HepG2 (cell line): ENCODE data around the gene BAHCC1. TPM values are rescaled to one million over a fixed set of nuclear protein-coding genes. Genes with fewer than 3 reads are reported as not detected.

Experiments used
- CCDC6 ChIP-seq: sonication (generic); formaldehyde crosslinking; IDR thresholded peaks from 2 replicates; pipeline ENCODE4 v1.8.1; 2022; ENCODE audit warnings: mild to moderate bottlenecking, missing genetic modification reagents, moderate library complexity
- CREBL2 ChIP-seq: sonication (generic); formaldehyde crosslinking; IDR thresholded peaks from 2 replicates; pipeline ENCODE4 v1.8.1; 2023; ENCODE audit warnings: missing genetic modification reagents, mild to moderate bottlenecking, borderline replicate concordance
- EHMT2 ChIP-seq: fragments of 200-600 bp; sonication (generic); IDR thresholded peaks from 2 replicates; pipeline ENCODE4 v1.7.0; 2017; ENCODE audit warnings: antibody characterized with exemption, low read depth, low read length, borderline replicate concordance
- KLF11 ChIP-seq: IDR thresholded peaks from 2 replicates; pipeline ENCODE4 v1.6.1; 2016; ENCODE audit warnings: missing compliant biosample characterization
- NFE2L2 ChIP-seq: fragments of 150-350 bp; IDR thresholded peaks from 2 replicates; pipeline ENCODE4 v1.6.1; 2014; ENCODE audit warnings: low read length
- NFRKB ChIP-seq: fragments of 450-650 bp; IDR thresholded peaks from 2 replicates; pipeline ENCODE4 v1.6.1; 2017
- NR2F1 ChIP-seq, 2 experiments: fragments of 450-650 bp in 1 of 2; formaldehyde crosslinking in 1 of 2; IDR thresholded peaks; 2 replicates each; pipeline versions ENCODE4 v1.5.0 to v1.6.1; 2016 to 2020; ENCODE audit warnings: mild to moderate bottlenecking in 1 of 2, missing compliant biosample characterization in 1 of 2, missing genetic modification reagents in 1 of 2, moderate library complexity in 1 of 2
- RARG ChIP-seq: sonication (generic); formaldehyde crosslinking; IDR thresholded peaks from 2 replicates; pipeline ENCODE4 v1.4.0; 2020; ENCODE audit warnings: low read depth, mild to moderate bottlenecking, missing genetic modification reagents
- RXRA ChIP-seq: sonication (generic); formaldehyde crosslinking; IDR thresholded peaks from 2 replicates; pipeline ENCODE4 v1.5.1; 2020; ENCODE audit warnings: missing genetic modification reagents
- SMAD9 ChIP-seq: sonication (generic); formaldehyde crosslinking; IDR thresholded peaks from 2 replicates; pipeline ENCODE4 v1.5.1; 2020; ENCODE audit warnings: mild to moderate bottlenecking, missing genetic modification reagents
- SMARCE1 ChIP-seq: fragments of 450-650 bp; IDR thresholded peaks from 2 replicates; pipeline ENCODE4 v1.6.1; 2017; ENCODE audit warnings: borderline replicate concordance
- SOX6 ChIP-seq, 2 experiments: fragments of 450-650 bp in 1 of 2; sonication (generic) in 1 of 2; formaldehyde crosslinking in 1 of 2; IDR thresholded peaks; 2 replicates each; pipeline versions ENCODE4 v1.4.0 to v1.6.1; 2017 to 2020; ENCODE audit warnings: antibody characterized with exemption in 1 of 2, mild to moderate bottlenecking in 1 of 2, missing genetic modification reagents in 1 of 2
- USF2 ChIP-seq, 2 experiments: sonication (generic) in 1 of 2; formaldehyde crosslinking in 1 of 2; IDR thresholded peaks; 2 replicates each; pipeline versions ENCODE4 v1.5.1 to v1.6.1; 2011 to 2020; ENCODE audit warnings: borderline replicate concordance in 1 of 2, low read depth in 1 of 2, low read length in 1 of 2, mild to moderate bottlenecking in 1 of 2, missing genetic modification reagents in 1 of 2, moderate library complexity in 1 of 2
- ZBTB40 ChIP-seq, 2 experiments: fragments of 450-650 bp in 1 of 2; sonication (generic) in 1 of 2; formaldehyde crosslinking in 1 of 2; IDR thresholded peaks; 2 replicates each; pipeline versions ENCODE4 v1.6.1 to v1.8.0; 2016 to 2022; ENCODE audit warnings: antibody characterized with exemption in 1 of 2, mild to moderate bottlenecking in 1 of 2, missing genetic modification reagents in 1 of 2
- ZFP41 ChIP-seq: sonication (generic); formaldehyde crosslinking; IDR thresholded peaks from 2 replicates; pipeline ENCODE4 v1.4.0; 2020; ENCODE audit warnings: mild to moderate bottlenecking, missing genetic modification reagents, borderline replicate concordance
- ZNF24 ChIP-seq: fragments of 450-650 bp; IDR thresholded peaks from 2 replicates; pipeline ENCODE4 v1.6.1; 2017; ENCODE audit warnings: antibody characterized with exemption, mild to moderate bottlenecking
- ZNF333 ChIP-seq: sonication (generic); formaldehyde crosslinking; IDR thresholded peaks from 2 replicates; pipeline ENCODE4 v1.4.0; 2020; ENCODE audit warnings: mild to moderate bottlenecking, missing genetic modification reagents, borderline replicate concordance
- ZNF761 ChIP-seq: sonication (generic); formaldehyde crosslinking; conservative IDR thresholded peaks from 2 replicates; pipeline ENCODE4 v1.4.0; 2020; ENCODE audit warnings: mild to moderate bottlenecking, missing genetic modification reagents
- polyA plus RNA-seq, 8 experiments: library from polyadenylated mRNA; depleted of rRNA in 3 of 8; stranded (reverse) in 7 of 8; unstranded in 1 of 8; fragments of >200 nt; fragmentation: Illumina TruSeq in 4 of 8; extraction: Trizol in 4 of 8; gene quantifications; 2 replicates each; pipeline versions ENCODE4 v1.2.1 to v1.2.3, GENCODE V29; 2011 to 2016; ENCODE audit warnings: low read depth in 4 of 8, missing spikeins in 1 of 8, mixed read lengths in 1 of 8; ENCODE audit not compliant: insufficient read depth in 1 of 8
- total RNA-seq, 5 experiments: library from RNA; depleted of rRNA; stranded (reverse); fragments of >200 nt; fragmentation: Illumina TruSeq; extraction: Trizol; gene quantifications; 2 replicates each; pipeline ENCODE4 v1.2.3, GENCODE V29; 2016; ENCODE audit warnings: low read depth in 1 of 5

Gene BAHCC1
- total and polyA plus RNA-seq, 2 of the 13 experiments (the other 11 are each of a cell fraction or from before 2014, with no cell fraction given): 1.4 to 1.7 TPM

- TF ChIP-seq ZBTB40 (IDR thresholded peaks at IDR 0.05) (no peak), ZBTB40 (CRISPR knock-in tag; IDR thresholded peaks at IDR 0.05) (0 out of 2 replicates have a peak, but pooled peaks have one; percentile 37), SMARCE1 (no peak), ZNF761 (CRISPR knock-in tag) (no peak), USF2 (IDR thresholded peaks at IDR 0.05; ENCODE audit: low read depth, low read length) (no peak), USF2 (CRISPR knock-in tag; IDR thresholded peaks at IDR 0.05; ENCODE audit: borderline replicate concordance) (no peak; the same call in 1 of the 2 replicates), ZNF24 (no peak), SOX6 (IDR thresholded peaks at IDR 0.05) (no peak), SOX6 (CRISPR knock-in tag; IDR thresholded peaks at IDR 0.05) (peak; percentile 39), CREBL2 (no peak; the same call in 1 of the 2 replicates), KLF11 (CRISPR knock-in tag) (no peak), RXRA (peak; percentile 35), SMAD9 (CRISPR knock-in tag) (no peak), NFE2L2 (no peak), CCDC6 (0 out of 2 replicates have a peak, but pooled peaks have one; percentile 2), RARG (no peak), NFRKB (no peak), ZNF333 (CRISPR knock-in tag) (no peak), ZFP41 (no peak), EHMT2 (no peak), NR2F1 (CRISPR knock-in tag; IDR thresholded peaks at IDR 0.05) (no peak)
Measured at GRCh38 chr17:81513753-81514488, 118.7 kb downstream of the BAHCC1 start (continued).
